ENCODE results near the gene DKKL1.

DNA sequence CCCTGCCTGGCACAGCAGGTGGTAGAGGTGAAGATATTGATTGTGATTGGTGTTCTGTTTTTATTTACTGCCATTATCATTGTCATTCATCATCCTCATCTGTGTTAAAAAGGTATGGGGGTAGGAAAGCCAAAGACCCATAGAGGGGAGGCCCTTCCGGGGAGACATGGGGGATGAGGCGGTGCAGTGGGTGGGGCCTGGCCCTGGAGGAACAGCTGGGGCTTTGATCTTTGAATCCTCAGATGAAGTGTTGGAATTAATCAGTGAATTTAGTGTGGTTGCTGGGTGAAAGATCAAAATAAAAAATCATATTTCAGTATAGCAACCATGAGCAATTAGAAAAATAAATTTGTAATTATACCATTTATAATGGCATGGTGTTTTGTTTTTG is 52.1 kb downstream of the DKKL1 start:
- TF ChIP-seq, protein P1, sequence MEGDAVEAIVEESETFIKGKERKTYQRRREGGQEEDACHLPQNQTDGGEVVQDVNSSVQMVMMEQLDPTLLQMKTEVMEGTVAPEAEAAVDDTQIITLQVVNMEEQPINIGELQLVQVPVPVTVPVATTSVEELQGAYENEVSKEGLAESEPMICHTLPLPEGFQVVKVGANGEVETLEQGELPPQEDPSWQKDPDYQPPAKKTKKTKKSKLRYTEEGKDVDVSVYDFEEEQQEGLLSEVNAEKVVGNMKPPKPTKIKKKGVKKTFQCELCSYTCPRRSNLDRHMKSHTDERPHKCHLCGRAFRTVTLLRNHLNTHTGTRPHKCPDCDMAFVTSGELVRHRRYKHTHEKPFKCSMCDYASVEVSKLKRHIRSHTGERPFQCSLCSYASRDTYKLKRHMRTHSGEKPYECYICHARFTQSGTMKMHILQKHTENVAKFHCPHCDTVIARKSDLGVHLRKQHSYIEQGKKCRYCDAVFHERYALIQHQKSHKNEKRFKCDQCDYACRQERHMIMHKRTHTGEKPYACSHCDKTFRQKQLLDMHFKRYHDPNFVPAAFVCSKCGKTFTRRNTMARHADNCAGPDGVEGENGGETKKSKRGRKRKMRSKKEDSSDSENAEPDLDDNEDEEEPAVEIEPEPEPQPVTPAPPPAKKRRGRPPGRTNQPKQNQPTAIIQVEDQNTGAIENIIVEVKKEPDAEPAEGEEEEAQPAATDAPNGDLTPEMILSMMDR (conservative IDR thresholded peaks at IDR 0.05; ENCODE audit: low read depth, low read length), result no peak
- TF ChIP-seq, protein P2, sequence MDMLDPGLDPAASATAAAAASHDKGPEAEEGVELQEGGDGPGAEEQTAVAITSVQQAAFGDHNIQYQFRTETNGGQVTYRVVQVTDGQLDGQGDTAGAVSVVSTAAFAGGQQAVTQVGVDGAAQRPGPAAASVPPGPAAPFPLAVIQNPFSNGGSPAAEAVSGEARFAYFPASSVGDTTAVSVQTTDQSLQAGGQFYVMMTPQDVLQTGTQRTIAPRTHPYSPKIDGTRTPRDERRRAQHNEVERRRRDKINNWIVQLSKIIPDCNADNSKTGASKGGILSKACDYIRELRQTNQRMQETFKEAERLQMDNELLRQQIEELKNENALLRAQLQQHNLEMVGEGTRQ (IDR thresholded peaks at IDR 0.05; ENCODE audit: low read depth, low read length), result no peak
- TF ChIP-seq RAD21 (IDR thresholded peaks at IDR 0.05; ENCODE audit: low read length) (no peak), CHD1 (IDR thresholded peaks at IDR 0.05; ENCODE audit: low read depth, low read length) (no peak), CEBPB (IDR thresholded peaks at IDR 0.05; ENCODE audit: low read depth, low read length) (no peak), NFE2L2 (IDR thresholded peaks at IDR 0.05; ENCODE audit: low read depth, low read length) (no peak), RCOR1 (IDR thresholded peaks at IDR 0.05; ENCODE audit: insufficient replicate concordance, low read length) (no peak), MAZ (IDR thresholded peaks at IDR 0.05; ENCODE audit: borderline replicate concordance, low read depth, low read length) (no peak), SMC3 (IDR thresholded peaks at IDR 0.05; ENCODE audit: low read depth, low read length) (no peak), POLR2A (IDR thresholded peaks at IDR 0.05; ENCODE audit: low read depth, low read length) (no peak), MXI1 (IDR thresholded peaks at IDR 0.05; ENCODE audit: borderline replicate concordance, low read depth, low read length) (no peak), RFX5 (IDR thresholded peaks at IDR 0.05; ENCODE audit: low read depth, low read length) (no peak)
